Thyroid gland (tissue), 4 donors: ENCODE data around the gene SPAG17.

Source experiments
- POLR2A ChIP-seq, 2 donors: fragments of 450-650 bp; IDR thresholded peaks; one replicate each; pipeline ENCODE4 v1.6.1; 2017; ENCODE audit warnings: antibody characterized with exemption in 2 of 2, mild to moderate bottlenecking in 2 of 2, moderate library complexity in 1 of 2
- TF ChIP-seq, protein P1 (sequence below), 6 experiments: fragments of 200-600 bp in 3 of 6; fragments of 450-650 bp in 3 of 6; sonication (generic) in 3 of 6; IDR thresholded peaks; one replicate each; pipeline ENCODE4 v1.5.1; 2016 to 2019; ENCODE audit warnings: antibody characterized with exemption in 6 of 6, mild to moderate bottlenecking in 2 of 6, inconsistent platforms in 1 of 6, moderate library complexity in 1 of 6

- TF ChIP-seq POLR2A (IDR thresholded peaks at IDR 0.05): no peak
- TF ChIP-seq, protein P1, sequence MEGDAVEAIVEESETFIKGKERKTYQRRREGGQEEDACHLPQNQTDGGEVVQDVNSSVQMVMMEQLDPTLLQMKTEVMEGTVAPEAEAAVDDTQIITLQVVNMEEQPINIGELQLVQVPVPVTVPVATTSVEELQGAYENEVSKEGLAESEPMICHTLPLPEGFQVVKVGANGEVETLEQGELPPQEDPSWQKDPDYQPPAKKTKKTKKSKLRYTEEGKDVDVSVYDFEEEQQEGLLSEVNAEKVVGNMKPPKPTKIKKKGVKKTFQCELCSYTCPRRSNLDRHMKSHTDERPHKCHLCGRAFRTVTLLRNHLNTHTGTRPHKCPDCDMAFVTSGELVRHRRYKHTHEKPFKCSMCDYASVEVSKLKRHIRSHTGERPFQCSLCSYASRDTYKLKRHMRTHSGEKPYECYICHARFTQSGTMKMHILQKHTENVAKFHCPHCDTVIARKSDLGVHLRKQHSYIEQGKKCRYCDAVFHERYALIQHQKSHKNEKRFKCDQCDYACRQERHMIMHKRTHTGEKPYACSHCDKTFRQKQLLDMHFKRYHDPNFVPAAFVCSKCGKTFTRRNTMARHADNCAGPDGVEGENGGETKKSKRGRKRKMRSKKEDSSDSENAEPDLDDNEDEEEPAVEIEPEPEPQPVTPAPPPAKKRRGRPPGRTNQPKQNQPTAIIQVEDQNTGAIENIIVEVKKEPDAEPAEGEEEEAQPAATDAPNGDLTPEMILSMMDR (IDR thresholded peaks at IDR 0.05): no peak
Observed at GRCh38 chr1:118157506-118157905, 27.5 kb downstream of the SPAG17 start.
